H1 (cell line): ENCODE measurements around the gene PDE5A. TPM values are rescaled to one million over a fixed set of nuclear protein-coding genes. Genes with fewer than 3 reads are reported as not detected.

Experiments
- CTCF ChIA-PET: fragments of 300-600 bp; sonication (Branson Sonifier 250); formaldehyde crosslinking; loops from one replicate; lab custom pipeline; 2021; ENCODE audit not compliant: partially characterized antibody; lab: Charles Lee
- POLR2A ChIA-PET: fragments of 300-600 bp; sonication (Branson Sonifier 250); formaldehyde crosslinking; loops from one replicate; lab custom pipeline; 2021; ENCODE audit warnings: inconsistent platforms; ENCODE audit not compliant: partially characterized antibody; lab: Charles Lee
- DNase-seq, 2 experiments: peaks; one replicate each; pipeline versions ENCODE4 v3.0.0 to v3.0.0-alpha.2; 2010 to 2022; ENCODE audit warnings: low spot score in 2 of 2, low read depth in 1 of 2, mixed read lengths in 1 of 2
- FAIRE-seq: peaks from 2 replicates; lab custom pipeline; 2011; peaks lifted over from hg19 to GRCh38; lab: Jason Lieb, UNC
- H2AFZ ChIP-seq: 2 replicates; pipeline ENCODE4 v1.8.1; 2012; ENCODE audit warnings: low read length, inconsistent platforms
- H2AK5ac ChIP-seq: 2 replicates; pipeline ENCODE4 v1.6.1; 2013; ENCODE audit warnings: low read depth, low read length
- H2BK120ac ChIP-seq: replicated peaks from 2 replicates; pipeline ENCODE3; 2013; ENCODE audit warnings: low read depth, low read length, inconsistent platforms
- H2BK12ac ChIP-seq: 2 replicates; pipeline ENCODE4 v1.6.1; 2013; ENCODE audit warnings: low read depth, low read length
- H2BK15ac ChIP-seq: 2 replicates; pipeline ENCODE4 v1.6.1; 2013; ENCODE audit warnings: low read length
- H2BK20ac ChIP-seq: 2 replicates; pipeline ENCODE4 v1.6.1; 2013; ENCODE audit warnings: low read length
- H2BK5ac ChIP-seq: 2 replicates; pipeline ENCODE4 v1.6.1; 2013; ENCODE audit warnings: low read depth, low read length
- H3K14ac ChIP-seq: 2 replicates; pipeline ENCODE4 v1.6.1; 2013; ENCODE audit warnings: inconsistent platforms; ENCODE audit not compliant: insufficient read length
- H3K18ac ChIP-seq: 2 replicates; pipeline ENCODE4 v1.6.1; 2013; ENCODE audit warnings: low read length; ENCODE audit errors: extremely low read depth
- H3K23ac ChIP-seq: 2 replicates; pipeline ENCODE4 v1.6.1; 2013; ENCODE audit warnings: inconsistent platforms; ENCODE audit not compliant: insufficient read length
- H3K23me2 ChIP-seq: 2 replicates; pipeline ENCODE4 v1.6.1; 2013; ENCODE audit warnings: low read depth, low read length
- H3K27ac ChIP-seq: 2 replicates; pipeline ENCODE4 v1.6.1; 2011; ENCODE audit warnings: low read depth, low read length, inconsistent platforms
- H3K27me3 ChIP-seq, 4 experiments: replicated peaks in 1 of 4; 1 replicate in 1 of 4; 2 replicates in 3 of 4; pipeline versions ENCODE4 v1.6.1 to v1.8.1; 2011 to 2013; ENCODE audit warnings: low read length in 3 of 4, mild to moderate bottlenecking in 3 of 4, inconsistent platforms in 2 of 4, mixed read lengths in 2 of 4, moderate library complexity in 1 of 4; ENCODE audit not compliant: control insufficient read depth in 3 of 4, insufficient read depth in 3 of 4; ENCODE audit errors: extremely low read depth in 1 of 4
- H3K36me3 ChIP-seq, 4 experiments: 2 replicates each; pipeline versions ENCODE4 v1.6.1 to v1.8.1; 2011 to 2013; ENCODE audit warnings: mild to moderate bottlenecking in 4 of 4, low read length in 3 of 4, moderate library complexity in 2 of 4, control low read depth in 1 of 4, inconsistent platforms in 1 of 4; ENCODE audit not compliant: insufficient read depth in 4 of 4, control insufficient read depth in 2 of 4
- H3K4ac ChIP-seq: replicated peaks from 2 replicates; pipeline ENCODE3; 2013; ENCODE audit warnings: low read length, low read depth, mixed read lengths, inconsistent platforms; ENCODE audit not compliant: insufficient read length
- H3K4me1 ChIP-seq, 4 experiments: replicated peaks in 1 of 4; 1 replicate in 1 of 4; 2 replicates in 3 of 4; pipeline versions ENCODE4 v1.6.1 to v1.8.1; 2011 to 2013; ENCODE audit warnings: low read length in 3 of 4, inconsistent platforms in 2 of 4, mixed read lengths in 1 of 4; ENCODE audit not compliant: insufficient read depth in 4 of 4, control insufficient read depth in 3 of 4
- H3K4me2 ChIP-seq, 2 experiments: 2 replicates each; pipeline versions ENCODE4 v1.6.1 to v1.8.1; 2011 to 2013; ENCODE audit warnings: low read depth in 2 of 2, low read length in 2 of 2, control low read depth in 1 of 2, inconsistent platforms in 1 of 2, mild to moderate bottlenecking in 1 of 2; ENCODE audit not compliant: insufficient read depth in 1 of 2
- H3K4me3 ChIP-seq, 4 experiments: fragments of 200-600, 300-600 bp in 1 of 4; sonication (generic), shearing (Covaris generic), sonication (Bioruptor Twin) in 1 of 4; 2 replicates each; pipeline versions ENCODE4 v1.5.1 to v1.8.1; 2011 to 2016; ENCODE audit warnings: low read length in 4 of 4, low read depth in 3 of 4, control low read depth in 2 of 4, inconsistent platforms in 2 of 4, mild to moderate bottlenecking in 2 of 4, mixed read lengths in 1 of 4, moderate library complexity in 1 of 4; ENCODE audit not compliant: insufficient read depth in 2 of 4; ENCODE audit errors: extremely low read depth in 1 of 4
- H3K56ac ChIP-seq: replicated peaks from 2 replicates; pipeline ENCODE3; 2013; ENCODE audit warnings: low read depth, mild to moderate bottlenecking, mixed read lengths, low read length, inconsistent platforms; ENCODE audit not compliant: insufficient read length
- H3K79me1 ChIP-seq: 2 replicates; pipeline ENCODE4 v1.6.1; 2013; ENCODE audit warnings: low read depth, low read length, control low read depth
- H3K79me2 ChIP-seq, 2 experiments: 2 replicates each; pipeline versions ENCODE4 v1.6.1 to v1.8.1; 2012 to 2013; ENCODE audit warnings: low read length in 2 of 2, mild to moderate bottlenecking in 2 of 2, inconsistent platforms in 1 of 2; ENCODE audit not compliant: insufficient read depth in 2 of 2, control insufficient read depth in 1 of 2
- H3K9ac ChIP-seq, 4 experiments: replicated peaks in 1 of 4; 1 replicate in 1 of 4; 2 replicates in 3 of 4; pipeline versions ENCODE4 v1.6.1 to v1.8.1; 2011 to 2013; ENCODE audit warnings: low read depth in 3 of 4, low read length in 3 of 4, control low read depth in 2 of 4, mild to moderate bottlenecking in 2 of 4, moderate library complexity in 2 of 4, inconsistent platforms in 1 of 4; ENCODE audit errors: extremely low read depth in 1 of 4
- H3K9me3 ChIP-seq, 2 experiments: 2 replicates each; pipeline versions ENCODE4 v1.6.1 to v1.8.1; 2012 to 2013; ENCODE audit warnings: mild to moderate bottlenecking in 2 of 2, moderate library complexity in 2 of 2, control low read depth in 1 of 2, inconsistent platforms in 1 of 2, low read depth in 1 of 2, low read length in 1 of 2, mixed read lengths in 1 of 2; ENCODE audit not compliant: insufficient read depth in 2 of 2
- H4K20me1 ChIP-seq, 2 experiments: replicated peaks in 1 of 2; 2 replicates each; pipeline versions ENCODE3 to v1.8.1; 2011 to 2013; ENCODE audit warnings: inconsistent platforms in 2 of 2, low read length in 2 of 2, mild to moderate bottlenecking in 1 of 2; ENCODE audit not compliant: insufficient read depth in 2 of 2, control insufficient read depth in 1 of 2
- H4K5ac ChIP-seq: 2 replicates; pipeline ENCODE4 v1.6.1; 2013; ENCODE audit warnings: low read length, low read depth, mixed read lengths, inconsistent platforms; ENCODE audit not compliant: insufficient read length
- H4K8ac ChIP-seq: 2 replicates; pipeline ENCODE4 v1.8.0; 2013; ENCODE audit warnings: mild to moderate bottlenecking, moderate library complexity, low read length, inconsistent platforms; ENCODE audit not compliant: insufficient read depth; ENCODE audit errors: extremely low read depth
- H4K91ac ChIP-seq: replicated peaks from 2 replicates; pipeline ENCODE3; 2013; ENCODE audit warnings: low read length, mixed read lengths, inconsistent platforms; ENCODE audit not compliant: insufficient read length
- WGBS, 2 experiments: shearing (Covaris generic) in 1 of 2; methylation state at CpG; one replicate each; pipeline versions ENCODE4 v1.1.6 to v1.1.7; 2013 to 2015; ENCODE audit warnings: low lambda C conversion rate in 2 of 2, mixed read lengths in 2 of 2, inconsistent platforms in 1 of 2, low coverage in 1 of 2, missing lambda C conversion rate in 1 of 2; ENCODE audit not compliant: insufficient replicate concordance in 2 of 2, insufficient coverage in 1 of 2, insufficient read length in 1 of 2; ENCODE audit errors: extremely low coverage in 1 of 2, missing lambda C conversion rate in 1 of 2; 5-methylcytosine and 5-hydroxymethylcytosine counted together
- polyA plus RNA-seq, 7 experiments: library from polyadenylated mRNA; depleted of rRNA in 3 of 7; stranded (reverse) in 5 of 7; unstranded in 2 of 7; fragments of >200 nt in 5 of 7; fragments of 200-250 nt in 2 of 7; gene quantifications; 1 replicate in 5 of 7; 2 replicates in 1 of 7; 4 replicates in 1 of 7; pipeline versions ENCODE4 v1.2.1 to v1.2.3, GENCODE V29; 2011 to 2013; ENCODE audit warnings: missing spikeins in 2 of 7, mixed read lengths in 2 of 7
- total RNA-seq: library from RNA; stranded (reverse); fragmentation: NEBNext Ultra II Directional; extraction: Animal tissue kit (Norgen Biotek cat#: 25700); gene quantifications from 2 replicates; pipeline ENCODE4 v1.2.1, GENCODE V29; 2021
- TF ChIP-seq, protein P1 (sequence below): IDR thresholded peaks from 2 replicates; pipeline ENCODE4 v1.6.1; 2012; ENCODE audit warnings: inconsistent platforms

Gene PDE5A
- total and polyA plus RNA-seq, 2 of the 8 experiments (the other 6 are each of a cell fraction or from before 2014, with no cell fraction given), result 5.6 to 32.4 TPM

- TF ChIP-seq, protein P1, sequence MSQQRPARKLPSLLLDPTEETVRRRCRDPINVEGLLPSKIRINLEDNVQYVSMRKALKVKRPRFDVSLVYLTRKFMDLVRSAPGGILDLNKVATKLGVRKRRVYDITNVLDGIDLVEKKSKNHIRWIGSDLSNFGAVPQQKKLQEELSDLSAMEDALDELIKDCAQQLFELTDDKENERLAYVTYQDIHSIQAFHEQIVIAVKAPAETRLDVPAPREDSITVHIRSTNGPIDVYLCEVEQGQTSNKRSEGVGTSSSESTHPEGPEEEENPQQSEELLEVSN, result no peak
- TF ChIP-seq, all 59 proteins: peak for 0
- H3K27me3 ChIP-seq, result no peaks in the 10 kb centered on the region
- no peak overlapping the region for H4K91ac ChIP-seq
- no peak overlapping the region for H2AFZ ChIP-seq
- H4K8ac ChIP-seq, result no peak overlapping the region
- FAIRE-seq (no peak), DNase-seq (no peak)
- H3K36me3 ChIP-seq, result no peaks in the 10 kb centered on the region
- WGBS, 2 experiments, result 32% methylated on average over 11 of the region's 11 CpGs; no CpG with 5 or more reads in 1 of the 2 experiments
- H2BK120ac ChIP-seq, result no peak overlapping the region
- H3K4me1 ChIP-seq, result peaks cover 0 to 3% (median 0%) of the 10 kb centered on the region in 4 experiments; a peak in 2 of 7 replicates
- H3K4me2 ChIP-seq, result peak overlapping the region; percentile 77 to 80
- no peak overlapping the region for H3K27ac ChIP-seq
- H3K18ac ChIP-seq, result no peak overlapping the region; the same call in 1 of the 2 replicates
- CTCF ChIA-PET, result interaction anchor here (0.6 to 3.1 kb wide), 6 partner anchors 10 to 307 kb away, joined by 3 to 23 read pairs (median 4); no protein-coding TSS in a partner anchor
- H3K9me3 ChIP-seq, result no peaks in the 10 kb centered on the region
- no peak overlapping the region for H3K56ac ChIP-seq
- no peak overlapping the region for H2BK15ac ChIP-seq
- H3K79me2 ChIP-seq, result peaks cover 7 to 40% of the 10 kb centered on the region in 2 experiments; a peak in 3 of 4 replicates
- no peak overlapping the region for H2BK12ac ChIP-seq
- H2BK20ac ChIP-seq, result no peak overlapping the region
- no peaks in the 10 kb centered on the region for H3K79me1 ChIP-seq
- H3K23ac ChIP-seq, result no peak overlapping the region
- POLR2A ChIA-PET, result interaction anchor here (1.1 to 2.9 kb wide), 3 partner anchors 67 to 425 kb away, joined by 4 to 10 read pairs (median 5); no protein-coding TSS in a partner anchor
- H2BK5ac ChIP-seq, result no peak overlapping the region
- no peak overlapping the region; a peak in 2 of 7 replicates for H3K9ac ChIP-seq
- no peak overlapping the region for H3K14ac ChIP-seq
- H3K23me2 ChIP-seq, result no peaks in the 10 kb centered on the region; the same call in 1 of the 2 replicates
- H4K20me1 ChIP-seq, result peaks cover 3 to 4% of the 10 kb centered on the region in 2 experiments
- peak overlapping the region; percentile 75 to 96 (median 81); a peak in 7 of 8 replicates for H3K4me3 ChIP-seq
- H4K5ac ChIP-seq, result no peak overlapping the region
- no peak overlapping the region for H3K4ac ChIP-seq
- H2AK5ac ChIP-seq, result no peak overlapping the region
These were observed 2.2 kb downstream of the PDE5A start for GRCh38 chr4:119626420-119626819.
